NCI-H2081 treated with DMSO at 0.1 percent for 48 hours (cell line): ENCODE data around the gene KIAA0930.
"Not testable (repeated sequence)": the region's sequence is repeated elsewhere in the genome, so short reads cannot be mapped to it uniquely, and the experiment has no call there.

Source experiments
- DNase-seq: peaks from one replicate; lab custom pipeline; 2025; lab: John Stamatoyannopoulos, UW

Gene KIAA0930

DNA sequence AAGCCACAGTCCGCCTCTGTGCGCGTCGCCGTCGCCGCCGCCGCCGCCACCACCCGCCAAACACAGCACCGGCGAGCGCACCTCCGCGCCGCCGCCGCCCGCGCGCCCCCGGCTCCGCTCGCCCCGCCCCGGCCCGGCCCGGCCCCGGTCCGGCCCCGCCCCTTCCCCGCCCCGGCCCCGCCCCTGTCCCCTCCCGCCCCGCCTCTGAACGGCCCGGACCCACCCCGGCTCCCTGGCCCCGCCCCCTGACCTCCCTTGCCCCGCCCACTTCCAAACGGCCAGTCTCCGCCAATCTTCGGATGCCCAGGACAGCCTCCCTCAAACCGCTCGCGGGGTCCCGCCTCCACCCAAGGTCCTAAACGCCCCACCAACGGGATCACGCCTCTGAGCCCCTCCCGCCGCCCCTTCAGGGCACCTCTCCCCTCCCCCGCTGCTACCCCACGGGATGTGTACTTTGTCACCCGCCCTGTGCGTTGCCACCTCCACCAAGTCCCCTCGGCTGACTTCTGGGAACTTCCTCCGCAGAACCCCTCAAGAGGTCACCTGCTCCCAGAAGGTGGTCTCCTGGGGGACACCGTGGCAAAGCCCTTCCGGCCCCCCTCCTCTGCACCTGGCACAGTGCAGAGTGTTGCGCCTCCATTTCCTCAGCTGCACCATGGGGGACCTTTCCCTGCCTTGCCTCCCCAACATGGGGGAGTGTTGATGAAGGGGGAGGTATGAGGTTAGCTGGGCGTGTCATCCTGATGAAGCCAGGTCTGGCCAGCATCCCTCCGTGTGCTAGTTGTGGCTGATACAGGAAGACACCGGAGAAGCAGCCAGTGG is at the start of gene KIAA0930:
TSS of gene KIAA0930 (minus strand) at position 85 of the 822 bp plus-strand sequence. CDS start 191 bp downstream, outside the sequence.
- no peak for DNase-seq

DNA sequence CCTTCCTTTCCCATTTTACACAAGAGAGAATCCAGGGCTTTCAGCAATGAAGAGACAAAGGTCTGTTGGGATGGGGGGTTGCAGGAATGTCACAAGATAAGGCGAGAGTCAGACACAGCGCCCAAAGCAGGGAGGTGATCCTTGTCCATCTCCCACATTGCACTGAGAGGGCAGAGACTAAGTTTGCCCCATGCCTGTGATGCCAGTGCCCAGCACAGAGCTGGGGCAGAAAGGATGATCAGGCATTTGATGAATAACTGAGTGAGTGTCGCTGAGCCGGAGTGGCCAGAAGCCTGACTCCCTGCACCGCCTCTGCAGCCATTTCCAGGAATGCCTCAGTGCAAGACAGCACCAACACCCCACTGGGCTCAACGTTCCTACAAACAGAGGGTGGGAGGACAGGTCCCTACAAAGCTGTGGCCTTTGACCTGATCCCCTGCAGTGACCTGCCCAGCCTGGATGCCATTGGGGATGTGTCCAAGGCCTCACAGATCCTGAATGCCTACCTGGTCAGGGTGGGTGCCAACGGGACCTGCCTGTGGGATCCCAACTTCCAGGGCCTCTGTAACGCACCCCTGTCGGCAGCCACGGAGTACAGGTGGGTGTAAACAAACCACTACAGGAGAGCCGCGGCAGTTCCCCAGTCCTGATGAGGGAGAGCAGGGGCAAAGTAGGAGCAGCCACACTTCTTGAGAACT is 46.3 kb upstream of the KIAA0930 start:
- no peak for DNase-seq

DNA sequence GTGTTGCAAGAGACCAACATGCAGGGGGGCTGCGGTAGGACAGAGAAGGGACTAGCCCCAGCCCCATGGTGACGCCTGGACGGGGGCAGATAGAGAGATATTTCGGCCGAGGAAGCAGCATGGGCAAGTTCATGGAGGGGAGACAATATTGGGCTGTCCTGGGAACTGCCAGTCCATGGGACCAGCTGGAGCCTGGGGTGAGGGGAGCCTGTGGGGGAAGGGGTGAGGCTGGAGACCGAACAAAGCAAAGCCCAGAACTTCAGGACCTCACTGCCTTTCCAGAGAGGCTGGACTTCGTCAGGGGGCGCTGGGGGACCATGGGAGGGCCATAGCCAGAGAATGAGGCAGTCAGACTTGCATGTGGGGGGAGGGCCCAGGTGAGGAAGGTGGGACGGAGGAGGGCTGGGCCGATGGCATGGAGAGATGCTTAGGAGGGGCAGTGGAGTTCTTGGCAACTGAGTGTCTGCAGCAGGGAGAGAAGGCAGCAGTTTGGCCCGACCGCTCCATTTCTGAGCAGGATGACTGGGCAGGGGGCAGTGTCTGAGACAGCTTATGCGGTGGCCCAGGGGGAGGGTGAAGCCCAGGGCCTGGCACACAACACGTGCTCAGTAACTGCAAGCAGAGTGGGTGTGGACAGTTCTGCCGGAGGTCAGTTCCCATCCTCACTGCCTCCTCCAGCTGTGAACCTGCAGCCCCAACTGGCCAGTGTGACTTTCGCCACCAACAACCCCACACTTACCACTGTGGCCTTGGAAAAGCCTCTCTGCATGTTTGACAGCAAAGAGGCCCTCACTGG is 44.8 kb upstream of the KIAA0930 start:
- DNase-seq: no peak

DNA sequence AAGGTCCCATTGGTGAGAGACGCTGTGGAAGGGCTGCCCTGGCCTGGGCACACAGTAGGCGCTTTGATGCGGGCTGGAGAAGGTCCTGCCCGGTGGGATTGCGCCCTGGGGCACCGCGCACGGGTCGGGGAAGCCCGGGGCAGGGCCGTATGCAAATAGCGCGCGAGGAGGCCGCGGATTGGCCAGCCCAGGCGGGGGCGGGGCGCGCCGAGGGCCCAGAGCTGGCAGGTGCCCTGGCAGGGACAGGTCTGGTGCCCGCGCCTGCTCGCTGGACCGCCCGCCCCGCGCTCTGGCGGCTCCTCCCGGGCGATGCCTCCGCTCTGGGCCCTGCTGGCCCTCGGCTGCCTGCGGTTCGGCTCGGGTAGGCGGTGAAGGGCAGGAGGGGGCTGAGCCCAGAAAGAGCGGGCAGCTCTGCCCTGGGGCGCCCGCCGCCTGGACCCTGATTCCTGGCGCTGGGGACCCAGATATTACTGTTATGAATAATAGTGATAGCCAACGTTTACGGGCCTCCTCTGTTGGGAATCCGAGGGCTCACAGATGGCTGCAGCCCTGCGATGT is 44.1 kb upstream of the KIAA0930 start, which contains the start of gene UPK3A:
TSS of gene UPK3A (plus strand) at position 245 of the 558 bp plus-strand sequence. CDS start at position 310, 65 bp downstream.
- DNase-seq: no peak

DNA sequence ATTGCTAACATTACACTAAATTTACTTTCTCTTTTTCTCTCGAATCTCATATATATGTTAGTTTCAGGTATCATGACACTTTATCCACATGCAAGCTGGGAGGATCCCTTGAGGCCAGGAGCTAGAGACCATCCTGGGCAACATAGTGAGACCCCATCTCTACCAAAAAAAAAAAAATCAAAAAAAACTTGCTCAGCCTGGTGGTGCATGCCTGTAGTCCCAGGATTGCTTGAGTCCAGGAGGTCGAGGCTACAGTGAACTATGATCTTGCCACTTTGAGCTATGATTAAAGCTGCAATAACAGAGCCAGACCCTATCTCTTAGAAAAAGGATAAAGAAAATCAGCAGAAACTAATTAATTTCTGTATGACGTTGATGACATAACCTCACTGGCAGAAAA is 40.3 kb upstream of the KIAA0930 start:
- no peak for DNase-seq

DNA sequence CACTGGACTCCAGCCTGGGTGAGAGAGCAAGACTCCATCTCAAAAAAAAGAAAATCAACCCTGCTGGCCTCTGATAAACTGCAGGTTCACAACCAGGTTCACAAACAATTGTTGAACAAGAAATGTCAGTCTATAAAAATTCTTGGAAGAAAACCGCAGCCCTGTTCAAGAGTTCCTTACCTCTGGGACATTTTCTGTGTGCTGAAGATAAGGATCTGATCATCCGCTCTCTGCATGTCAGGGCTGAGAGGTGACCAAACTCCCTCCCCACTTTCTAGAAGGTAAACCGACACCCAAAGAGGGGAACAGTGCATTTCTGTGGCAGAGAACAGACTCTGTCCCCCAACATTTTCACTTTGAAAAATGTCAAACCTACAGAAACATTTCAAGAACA is 39.9 kb upstream of the KIAA0930 start:
- no peak for DNase-seq

DNA sequence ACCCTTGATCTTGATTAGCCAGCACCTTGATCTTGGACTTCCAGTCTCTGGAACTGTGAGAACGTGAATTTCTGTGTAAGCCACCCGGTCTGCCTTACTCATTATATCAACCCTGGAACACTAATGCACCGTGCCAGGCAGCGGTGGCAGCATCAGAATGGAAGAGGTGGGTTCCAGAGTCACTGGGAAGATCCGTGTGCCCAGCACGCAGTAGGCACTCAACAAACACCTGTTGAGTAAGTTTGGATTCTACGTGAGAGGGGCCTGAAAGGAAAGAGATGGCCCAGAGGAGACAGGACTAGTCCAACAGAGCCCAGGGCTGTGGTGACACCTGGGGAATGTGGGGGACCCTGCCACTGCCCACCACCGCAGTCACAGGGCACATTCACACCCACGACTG is 37.4 kb upstream of the KIAA0930 start:
- DNase-seq: no peak

DNA sequence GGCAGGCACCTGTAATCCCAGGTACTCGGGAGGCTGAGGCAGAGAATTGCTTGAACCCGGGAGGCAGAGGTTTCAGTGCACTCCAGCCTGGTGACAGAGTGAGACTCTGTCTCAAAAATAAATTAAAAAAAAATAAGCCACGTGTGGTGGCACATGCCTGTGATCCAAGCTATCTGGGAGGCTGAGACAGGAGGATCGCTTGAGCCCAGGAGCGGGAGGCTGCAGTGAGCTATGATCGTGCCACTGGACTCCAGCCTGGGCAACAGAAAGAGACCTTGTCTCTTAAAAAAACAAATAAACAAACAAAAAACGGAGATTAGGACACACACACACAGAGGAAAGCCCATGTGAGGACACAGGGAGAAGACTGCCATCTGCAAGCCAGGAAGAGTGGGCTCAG is 37.0 kb upstream of the KIAA0930 start:
- DNase-seq: not testable (repeated sequence)

DNA sequence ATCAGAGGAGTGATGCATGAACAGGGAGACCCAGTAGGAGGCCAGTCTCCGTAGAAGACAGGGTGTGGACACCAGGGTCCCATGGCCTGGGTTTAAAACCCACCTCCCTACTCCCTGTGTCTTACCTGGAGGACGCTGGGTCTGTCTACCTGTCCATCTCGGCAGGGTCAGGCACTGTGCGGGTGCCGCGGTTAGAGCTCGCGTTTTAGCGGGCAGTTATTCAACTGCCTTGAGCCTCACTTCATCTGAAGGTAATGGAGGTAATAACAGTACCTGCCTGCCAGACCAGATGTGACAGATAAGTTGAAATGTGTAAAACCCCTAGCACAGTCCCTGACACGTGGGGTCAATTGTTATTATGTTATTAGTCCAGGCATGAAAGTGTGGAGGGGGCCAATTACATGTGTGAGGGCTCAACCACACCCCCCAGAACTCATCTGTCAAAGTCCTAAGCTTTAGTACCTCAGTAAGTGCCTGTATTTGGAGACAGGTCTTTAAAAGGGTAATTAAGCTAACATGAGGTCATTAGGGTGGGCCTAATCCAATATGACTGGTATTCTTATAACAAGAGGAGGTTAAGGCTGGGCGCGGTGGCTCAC is 35.9 kb upstream of the KIAA0930 start:
- no peak for DNase-seq

DNA sequence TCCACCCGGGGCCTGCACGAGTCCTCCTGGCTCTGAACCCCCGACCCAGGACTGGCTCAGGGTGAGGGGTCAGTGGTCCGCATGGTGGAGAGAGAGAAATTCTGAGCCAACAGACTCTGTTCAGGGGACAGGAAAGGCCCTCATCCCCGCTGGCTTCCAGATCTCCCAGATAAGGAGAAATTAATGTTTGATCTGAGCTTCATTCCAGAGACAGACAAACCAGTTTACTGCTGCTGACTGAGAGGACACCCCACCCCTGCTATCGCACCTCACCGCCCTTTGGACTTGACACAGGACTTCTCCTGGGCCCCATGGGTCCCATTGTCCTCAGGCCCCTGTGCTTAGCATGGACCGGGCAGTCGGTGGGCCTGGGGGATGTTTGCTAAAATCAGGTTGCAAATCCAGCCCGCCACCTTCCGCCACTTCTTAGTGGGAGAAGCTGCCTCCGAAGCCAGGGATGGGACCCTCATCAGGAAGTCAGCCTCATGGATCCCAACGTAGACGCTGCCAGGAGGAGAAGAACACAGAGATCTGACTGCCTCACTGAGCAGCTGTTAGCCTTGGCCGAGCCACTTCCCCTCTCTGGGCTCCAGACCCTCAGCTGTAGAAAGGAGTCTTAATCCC is 32.9 kb upstream of the KIAA0930 start:
- no peak for DNase-seq

DNA sequence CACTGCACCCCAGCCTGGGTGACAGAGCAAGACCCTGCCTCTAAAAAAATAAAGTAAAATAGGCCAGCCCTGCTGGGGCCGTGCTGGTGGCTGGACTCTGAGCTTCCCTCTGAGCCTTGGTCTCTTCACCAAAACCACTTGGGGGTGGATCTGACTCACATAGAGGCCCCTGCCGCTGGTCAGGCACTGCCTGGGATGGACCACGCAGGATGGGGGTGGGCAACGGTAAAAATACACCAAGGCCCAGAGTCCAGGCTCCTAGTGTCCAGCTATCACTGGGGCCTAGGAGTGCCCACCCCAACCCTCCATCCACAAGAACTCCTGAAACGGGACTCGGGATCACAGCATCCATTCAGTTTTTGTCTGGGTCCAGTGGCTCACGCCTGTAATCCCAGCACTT is 31.8 kb upstream of the KIAA0930 start:
- no peak for DNase-seq

DNA sequence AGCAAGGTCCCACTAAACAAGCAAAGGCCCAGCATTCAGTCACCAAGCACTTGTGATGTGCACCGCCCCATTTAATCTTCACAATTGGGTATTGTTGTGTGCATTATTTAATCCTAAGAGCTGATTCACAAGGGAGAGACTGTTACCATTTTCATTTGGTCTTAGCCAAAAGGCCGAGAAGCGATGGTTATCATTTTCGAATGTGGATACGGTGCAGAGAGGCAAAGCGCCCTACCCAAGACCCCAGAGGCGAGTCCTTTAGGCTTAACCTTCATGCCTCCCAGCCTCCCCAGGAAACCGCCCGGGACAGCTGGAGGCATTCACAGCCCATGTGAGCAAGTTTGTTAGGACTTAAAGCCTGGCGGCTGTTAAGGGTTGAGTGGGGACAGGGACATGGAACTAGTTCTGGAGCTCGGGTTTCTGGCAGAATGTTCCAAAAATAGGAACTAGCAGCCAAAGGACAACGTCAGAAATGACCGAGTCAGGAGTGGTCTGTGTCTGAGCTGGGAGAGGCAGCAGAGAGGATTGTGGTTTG is 31.0 kb upstream of the KIAA0930 start:
- no peak for DNase-seq

DNA sequence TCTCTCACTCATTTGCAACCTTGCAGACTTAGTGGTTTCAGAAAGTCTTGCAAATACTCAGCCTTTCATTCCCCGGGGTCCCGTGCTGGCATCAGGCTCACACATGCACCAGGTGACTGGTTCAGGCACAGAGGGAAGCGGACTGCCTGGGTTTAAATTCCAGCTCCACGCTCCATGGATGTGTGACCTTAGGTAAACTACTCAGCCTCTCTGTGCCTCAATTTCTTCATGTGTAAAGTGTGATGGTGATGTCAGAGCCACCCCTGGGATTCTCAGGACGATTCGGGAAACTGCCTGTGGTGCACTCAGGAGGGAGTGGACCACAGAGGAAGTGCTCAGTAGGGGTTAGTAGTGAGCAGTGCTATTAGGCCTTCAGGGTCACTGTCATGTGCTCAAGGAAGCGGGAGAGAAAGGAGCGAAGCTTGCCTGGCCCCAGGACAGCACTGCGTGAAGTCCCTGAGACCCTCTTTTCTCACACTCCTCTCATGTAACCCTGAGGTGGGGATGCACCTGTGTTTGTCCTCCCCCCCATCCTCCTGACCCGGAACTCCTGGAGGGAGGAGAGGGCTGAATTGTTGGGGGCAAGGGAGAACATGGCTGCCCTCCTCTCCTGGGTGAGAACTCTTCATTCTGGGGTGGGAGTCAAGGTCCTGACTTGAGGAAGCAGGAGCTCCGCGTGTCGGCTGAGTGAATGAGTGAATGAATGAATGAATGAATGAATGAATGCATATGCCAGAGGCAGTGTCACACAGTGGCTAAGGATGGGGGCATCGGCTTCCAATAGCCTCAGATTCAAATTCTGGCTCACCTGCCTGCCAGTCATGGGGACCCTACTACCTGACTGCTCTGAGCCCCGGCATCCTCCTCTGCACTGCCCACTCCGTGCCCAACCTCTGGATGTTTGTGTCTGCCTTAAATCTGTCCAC is 29.7 kb upstream of the KIAA0930 start:
- no peak for DNase-seq

DNA sequence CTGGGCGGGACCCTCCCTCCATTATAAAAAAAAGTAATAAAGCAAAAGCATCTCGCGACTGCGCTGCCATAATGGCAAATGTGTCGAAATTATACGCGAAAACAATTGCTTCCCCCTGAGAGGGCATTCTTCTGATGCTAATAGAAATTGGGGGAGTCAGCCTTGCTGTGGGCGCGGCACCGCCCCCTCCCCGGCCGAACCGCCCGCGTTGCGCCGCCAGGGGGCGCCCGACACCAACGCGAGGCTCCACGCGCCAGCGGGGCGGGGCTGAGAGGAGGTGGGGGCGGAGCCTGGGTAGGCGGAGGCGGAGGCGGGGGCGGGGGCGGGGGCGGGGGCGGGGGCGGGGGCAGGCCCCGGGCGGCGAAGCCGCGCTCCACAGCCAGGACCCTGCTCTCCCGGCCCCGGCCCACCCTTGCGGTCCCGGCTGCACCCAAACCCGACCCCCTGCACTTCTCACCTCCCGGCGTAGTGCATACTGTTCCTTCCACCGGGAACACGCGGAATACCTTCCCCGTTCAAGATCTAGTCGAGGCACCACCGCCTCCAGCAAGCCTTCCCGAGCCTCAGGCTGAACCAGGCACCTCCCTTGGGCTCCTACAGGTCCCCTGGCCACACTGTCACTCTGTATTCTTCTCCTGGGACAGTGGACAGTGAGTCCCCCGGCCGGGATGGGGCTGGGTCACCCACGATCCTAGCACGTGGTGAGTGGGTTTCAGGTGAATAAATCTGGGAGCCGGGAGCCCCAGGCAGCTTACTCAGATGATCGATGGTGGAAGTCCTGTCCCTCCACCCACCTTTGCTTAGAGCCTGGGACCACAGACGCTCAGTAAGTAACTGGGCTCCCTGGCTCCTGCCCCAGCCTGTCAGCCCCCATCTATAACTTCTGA is 28.5 kb upstream of the KIAA0930 start:
- DNase-seq: no peak

DNA sequence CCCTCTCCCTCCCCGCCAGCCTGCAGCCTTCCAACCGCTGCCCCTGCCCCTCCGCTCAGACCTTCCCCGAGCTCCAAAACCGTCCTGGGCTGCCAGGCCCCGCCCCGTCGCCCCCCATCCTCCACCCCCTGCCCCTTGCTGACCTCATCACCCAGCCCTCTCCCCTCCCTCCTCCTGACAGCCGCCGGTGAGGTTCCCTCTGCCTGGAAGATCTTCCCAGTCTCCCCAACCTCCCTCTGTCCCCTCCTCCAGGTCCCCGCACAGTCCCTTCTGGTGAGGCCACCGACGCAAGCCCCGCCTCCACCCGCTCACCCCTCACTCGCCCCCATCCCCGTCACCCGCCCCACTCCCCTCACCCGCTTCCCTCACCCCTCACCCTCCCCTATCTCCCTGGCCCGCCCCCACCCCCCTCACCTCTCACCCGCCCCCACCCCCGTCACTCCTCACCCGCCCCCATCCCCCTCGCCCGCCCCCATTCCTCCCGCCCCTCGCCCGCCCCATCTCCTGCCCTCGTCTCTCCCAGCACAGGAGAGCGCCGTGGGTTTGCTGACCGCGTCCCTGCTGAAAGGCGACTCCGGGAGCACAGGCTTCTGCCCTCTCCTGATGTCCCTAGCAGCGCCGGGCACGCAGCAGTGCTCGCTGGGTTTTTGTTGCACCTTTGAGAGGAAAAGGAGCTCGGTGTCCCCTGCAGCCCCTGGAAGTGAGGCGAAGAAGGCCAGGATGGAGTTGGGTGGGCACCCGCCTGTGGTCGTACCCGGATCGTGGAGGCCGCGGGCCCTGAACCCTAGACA is 27.7 kb upstream of the KIAA0930 start:
- no peak for DNase-seq

DNA sequence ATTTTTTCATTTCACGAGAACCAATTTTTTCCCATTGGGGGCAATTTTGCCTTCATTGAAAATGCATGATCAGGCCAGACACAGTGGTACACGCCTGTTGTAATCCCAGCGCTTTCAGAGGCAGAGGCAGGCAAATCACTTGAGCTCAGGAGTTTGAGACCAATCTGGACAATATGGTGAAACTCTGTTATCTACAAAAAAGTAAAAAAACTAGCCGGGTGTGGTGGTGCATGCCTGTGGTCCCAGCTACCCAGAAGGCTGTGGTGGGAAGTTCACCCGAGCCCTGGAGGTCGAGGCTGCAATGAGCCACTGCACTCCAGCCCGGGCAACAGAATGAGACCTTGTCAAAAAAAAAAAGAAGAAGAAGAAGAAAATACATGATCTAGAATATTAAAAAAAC is 24.8 kb upstream of the KIAA0930 start:
- no peak for DNase-seq

DNA sequence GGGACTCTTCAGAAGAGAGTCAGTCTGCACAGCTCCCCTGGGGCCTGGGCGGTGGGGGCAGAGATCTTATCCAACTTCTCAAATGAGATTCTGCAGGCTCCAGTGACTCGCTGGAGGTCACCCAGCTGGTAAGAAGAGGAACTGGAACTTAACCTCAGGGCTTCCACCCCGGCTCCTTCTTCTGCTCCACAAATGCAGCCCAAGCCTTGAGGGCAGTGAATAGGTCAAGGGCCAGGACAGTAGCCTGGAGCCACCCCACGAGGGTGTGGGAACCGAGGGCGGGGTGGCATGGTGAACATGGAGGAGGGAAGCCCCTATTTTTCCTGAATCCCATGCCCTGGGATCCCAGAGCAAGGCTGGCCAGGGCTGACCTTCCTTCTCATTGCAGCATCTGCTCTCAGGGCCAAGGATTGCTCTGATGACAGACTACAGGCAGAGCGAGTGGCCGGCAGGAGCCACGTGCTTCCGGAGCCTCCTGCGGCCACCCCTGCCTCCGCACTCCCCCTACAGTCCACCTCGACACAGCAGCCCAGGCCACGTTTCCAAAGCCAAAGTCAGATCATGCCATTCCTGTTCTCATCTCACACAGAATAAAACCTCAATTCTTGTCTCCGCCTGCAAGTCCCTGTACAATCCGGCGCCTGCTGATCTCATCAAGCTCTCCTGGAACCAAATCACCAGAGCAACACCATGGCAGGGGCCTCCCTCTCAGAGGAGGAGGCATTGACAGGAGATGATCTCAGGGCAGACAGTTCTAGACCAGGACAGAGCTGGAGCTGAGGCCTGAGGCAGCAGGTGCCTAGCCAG is 23.0 kb upstream of the KIAA0930 start:
- DNase-seq: no peak
